Activated gamma-delta T cell treated with anti-CD3 and anti-CD28 coated beads, Interleukin-2, amount 50 U/mL, for 16 hours (primary cell): ENCODE measurements around the gene ATP9A.
A peak's percentile ranks its signal among the peaks of the same experiment; 100 is the strongest.
"Not testable (repeated sequence)": the region's sequence is repeated elsewhere in the genome, so short reads cannot be mapped to it uniquely, and the experiment has no call there.

ENCODE experiments used
- DNase-seq: peaks from one replicate; pipeline ENCODE4 v3.0.0-alpha.2; 2020; ENCODE audit warnings: low read depth

Gene ATP9A

DNA sequence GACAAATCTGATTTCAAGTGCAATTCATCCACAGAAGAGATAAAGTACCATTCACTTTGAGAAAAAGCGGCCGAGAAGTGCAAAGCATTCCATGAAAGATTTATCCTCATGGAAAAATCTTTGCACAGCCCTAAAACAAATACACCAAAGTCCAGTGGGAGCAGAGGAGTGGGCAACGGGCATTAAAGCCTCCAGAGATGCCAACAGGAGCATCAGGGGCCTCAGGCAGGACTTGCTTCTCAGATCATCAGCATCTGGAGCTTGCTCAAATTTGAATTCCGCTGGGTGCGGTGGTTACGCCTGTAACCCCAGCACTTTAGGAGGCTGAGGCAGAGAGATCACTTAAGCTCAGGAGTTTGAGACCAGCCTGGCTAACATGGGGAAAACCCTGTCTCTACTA, 115.0 kb downstream of the ATP9A start:
- DNase-seq, result no peak

DNA sequence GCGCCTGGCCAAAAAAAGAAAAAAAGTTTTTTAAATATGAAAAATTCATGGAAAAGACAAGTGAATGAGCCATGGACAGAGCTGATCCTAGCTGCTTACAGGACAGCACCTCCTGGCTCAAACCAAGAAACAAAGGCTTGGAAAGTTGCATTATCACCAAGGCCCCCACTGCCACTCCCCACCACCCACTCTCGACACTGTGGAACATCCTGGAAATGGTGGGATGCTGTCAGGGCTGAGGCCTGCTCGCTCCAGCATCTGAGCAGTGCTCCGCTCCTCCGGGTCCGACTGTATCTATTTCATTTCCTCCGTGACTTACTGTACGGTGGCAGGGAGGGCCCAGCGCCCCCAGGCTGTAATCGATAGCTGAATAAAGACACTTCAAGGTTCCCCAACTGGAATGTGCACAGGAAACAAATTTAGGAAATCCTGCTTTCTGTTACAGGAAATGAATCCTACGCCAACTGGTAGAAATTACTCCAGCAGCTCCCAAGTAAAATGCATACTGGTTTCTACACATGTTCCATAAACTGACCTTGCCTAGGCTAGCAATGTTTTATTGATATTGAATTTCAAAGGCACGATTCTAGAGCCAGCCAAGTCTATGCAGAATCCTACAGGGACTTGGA, 116.2 kb downstream of the ATP9A start:
- DNase-seq, result no peak

DNA sequence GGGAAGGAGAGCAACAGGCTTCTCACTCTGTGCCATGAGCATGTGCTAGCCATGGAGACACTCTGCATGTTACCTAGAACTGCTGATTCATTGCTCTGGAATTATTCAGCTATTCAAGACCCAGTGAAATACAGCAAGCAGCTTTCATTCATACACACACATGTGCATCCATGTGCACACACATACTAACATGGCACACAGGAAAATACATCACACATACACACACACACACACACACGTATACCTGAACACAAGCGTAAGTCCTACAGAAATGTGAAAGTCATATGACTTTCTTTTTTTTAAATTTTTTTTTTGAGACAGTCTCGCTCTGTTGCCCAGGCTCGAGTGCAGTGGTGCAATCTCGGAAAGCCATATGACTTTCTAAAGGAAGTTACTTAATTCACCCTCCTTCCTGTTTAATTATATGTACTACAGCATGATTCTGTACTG, 117.5 kb downstream of the ATP9A start:
- no peak for DNase-seq

DNA sequence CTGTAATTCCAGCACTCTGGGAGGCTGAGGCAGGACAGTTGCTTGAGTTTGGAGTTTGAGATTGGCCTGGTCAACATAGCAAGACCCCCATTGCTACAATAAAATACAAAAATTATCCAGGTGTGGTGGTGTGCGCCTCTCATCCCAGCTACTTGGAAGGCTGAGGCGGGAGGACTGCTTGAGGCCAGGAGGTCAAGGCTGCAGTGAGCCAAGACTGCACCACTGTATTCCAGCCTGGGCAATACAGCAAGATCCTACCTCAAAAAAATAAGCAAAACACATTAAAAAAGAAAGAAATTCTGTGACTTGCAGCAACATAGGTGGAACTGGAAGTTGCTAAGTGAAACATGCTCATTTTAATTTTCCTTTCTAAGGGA, 119.6 kb downstream of the ATP9A start:
- no peak for DNase-seq

DNA sequence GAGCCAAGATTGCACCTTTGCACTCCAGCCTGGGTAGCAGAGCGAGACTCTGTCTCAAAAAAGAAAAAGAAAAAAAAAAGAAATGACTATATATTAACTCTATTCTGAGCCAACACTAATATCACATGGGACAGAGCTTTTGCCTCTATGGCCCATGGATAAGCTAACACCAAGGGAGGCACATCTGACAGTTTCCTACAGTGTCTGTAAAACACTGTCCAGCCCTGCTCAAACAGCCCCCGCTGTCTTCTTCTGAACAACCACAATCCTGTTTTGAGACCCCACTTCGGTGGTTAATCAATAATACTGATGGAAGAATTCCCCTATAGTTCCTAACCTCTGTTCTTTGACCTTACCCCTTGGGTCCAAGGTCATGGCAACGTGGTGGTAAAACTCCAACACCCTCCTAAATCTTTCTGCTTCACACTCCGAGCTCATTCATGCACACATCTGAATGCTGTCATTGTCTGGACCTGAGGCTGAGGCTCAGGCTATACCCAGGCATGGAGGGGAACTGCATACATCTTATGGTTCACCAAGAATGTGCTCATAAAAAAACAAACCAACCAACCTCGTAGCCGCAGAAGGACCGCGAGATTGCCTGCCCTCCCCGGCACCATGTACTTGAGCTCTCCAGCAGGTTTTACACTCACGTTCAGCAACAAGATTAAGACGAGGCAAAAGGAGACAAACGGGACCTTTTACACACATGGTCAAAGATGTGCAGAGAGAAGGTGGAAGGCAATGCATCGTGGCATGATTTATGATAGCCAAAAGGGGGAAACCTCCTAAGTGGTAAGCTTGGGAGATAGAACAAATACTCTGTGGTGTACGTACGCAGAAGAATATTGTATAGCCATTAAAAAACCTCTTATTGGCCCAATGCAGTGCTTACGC, 120.3 kb downstream of the ATP9A start:
- DNase-seq, result no peak

DNA sequence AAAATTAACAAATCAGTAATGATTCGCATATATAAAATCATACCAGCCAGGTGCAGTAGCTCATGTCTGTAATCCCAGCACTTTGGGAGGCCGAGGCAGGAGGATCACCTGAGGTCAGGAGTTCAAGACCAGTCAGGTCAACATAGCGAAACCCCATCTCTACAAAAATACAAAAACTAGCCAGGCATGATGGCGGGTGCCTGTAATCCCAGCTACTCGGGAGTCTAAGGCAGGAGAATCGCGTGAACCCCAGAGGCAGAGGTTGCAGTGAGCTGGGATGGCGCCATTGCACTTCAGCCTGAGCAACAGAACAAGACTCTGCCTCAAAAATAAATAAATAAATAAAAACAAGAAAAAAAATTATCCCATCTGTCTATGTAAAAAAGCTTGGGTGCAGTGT, 124.4 kb downstream of the ATP9A start:
- not testable (repeated sequence) for DNase-seq

DNA sequence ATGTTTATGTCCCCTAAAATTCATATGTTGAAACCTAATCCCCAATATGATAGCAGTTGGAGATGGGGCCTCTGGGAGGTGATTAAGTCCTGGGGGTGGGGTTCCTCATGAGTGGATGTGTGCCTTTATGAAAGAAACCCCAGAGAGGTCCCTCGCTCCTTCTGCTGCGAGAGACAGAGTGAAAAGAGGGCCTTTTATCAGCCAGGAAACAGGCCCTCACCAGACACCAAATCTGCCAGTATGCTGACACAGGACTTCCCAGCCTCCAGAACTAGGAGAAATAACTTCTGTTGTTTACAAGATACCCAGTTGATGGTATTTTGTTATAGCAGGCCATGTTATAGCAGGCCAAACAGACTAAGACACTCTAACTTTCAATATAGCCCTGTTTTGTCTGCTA, 124.8 kb downstream of the ATP9A start:
- no peak for DNase-seq

DNA sequence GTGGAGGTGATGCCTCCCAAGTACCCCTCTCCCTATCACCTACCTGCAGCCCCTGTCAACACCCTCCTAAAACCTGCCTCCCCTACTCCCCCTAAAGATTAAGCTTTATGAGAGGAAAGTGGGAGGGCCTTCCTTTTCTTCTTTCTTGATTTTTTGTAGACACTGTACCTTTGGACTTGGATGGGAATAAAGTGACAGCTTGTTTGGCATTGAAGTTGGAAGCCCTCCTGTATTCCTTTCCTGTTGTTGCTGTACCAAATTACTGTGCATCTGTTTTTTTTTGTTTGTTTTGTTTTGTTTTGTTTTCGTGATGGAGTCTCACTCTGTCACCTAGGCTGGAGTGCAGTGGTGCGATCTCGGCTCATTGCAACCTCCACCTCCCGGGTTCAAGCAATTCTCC, 126.3 kb downstream of the ATP9A start:
- DNase-seq, result no peak

DNA sequence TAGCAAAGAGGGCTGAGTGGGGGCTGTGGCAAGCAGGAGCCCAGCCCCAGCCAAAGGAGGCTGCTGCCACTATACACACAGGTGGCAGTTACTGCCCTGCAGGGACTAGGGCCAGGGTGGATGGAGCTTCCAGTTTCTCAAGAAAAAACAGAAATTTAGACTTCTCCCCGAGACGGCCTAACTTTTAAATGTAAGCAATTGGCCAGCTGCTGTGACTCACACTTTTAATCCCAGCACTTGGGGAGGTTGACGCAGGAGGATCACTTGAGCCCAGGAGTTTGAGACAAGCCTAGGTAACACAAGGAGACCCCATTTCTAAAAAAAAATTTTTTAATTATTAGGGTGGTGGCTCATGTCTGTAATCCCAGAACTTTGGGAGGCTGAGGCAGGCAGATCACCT, 127.4 kb downstream of the ATP9A start:
- no peak for DNase-seq

DNA sequence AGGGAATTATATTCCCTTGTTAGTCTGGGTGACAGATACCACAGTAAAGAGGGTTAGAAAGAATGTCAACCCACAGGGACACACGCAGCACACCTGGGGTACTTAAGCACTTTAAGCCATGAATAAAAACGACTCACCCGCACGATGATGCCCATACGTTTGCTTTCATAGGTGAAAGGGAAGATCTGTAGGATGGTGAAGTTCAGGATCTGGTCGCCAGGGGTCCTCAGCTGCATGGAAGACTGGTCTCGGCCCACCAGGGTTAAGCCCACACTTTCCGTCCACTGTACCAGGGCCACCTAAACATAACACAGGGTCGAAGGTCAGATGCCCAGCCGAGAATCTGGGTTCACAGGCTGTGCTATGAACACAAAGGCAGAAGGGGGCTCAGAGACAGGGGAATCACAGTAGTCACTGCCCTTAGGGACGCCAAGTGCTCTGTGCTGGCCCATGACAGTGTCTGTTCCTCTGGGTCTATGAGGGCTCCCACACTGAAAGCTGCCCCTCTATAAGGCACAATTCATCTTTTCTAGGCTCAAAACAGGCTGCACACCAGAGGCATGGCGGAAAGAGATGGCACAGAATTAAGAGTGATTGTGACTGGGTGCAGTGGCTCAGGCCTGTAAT, 128.9 kb downstream of the ATP9A start:
- peak; percentile 60 for DNase-seq

DNA sequence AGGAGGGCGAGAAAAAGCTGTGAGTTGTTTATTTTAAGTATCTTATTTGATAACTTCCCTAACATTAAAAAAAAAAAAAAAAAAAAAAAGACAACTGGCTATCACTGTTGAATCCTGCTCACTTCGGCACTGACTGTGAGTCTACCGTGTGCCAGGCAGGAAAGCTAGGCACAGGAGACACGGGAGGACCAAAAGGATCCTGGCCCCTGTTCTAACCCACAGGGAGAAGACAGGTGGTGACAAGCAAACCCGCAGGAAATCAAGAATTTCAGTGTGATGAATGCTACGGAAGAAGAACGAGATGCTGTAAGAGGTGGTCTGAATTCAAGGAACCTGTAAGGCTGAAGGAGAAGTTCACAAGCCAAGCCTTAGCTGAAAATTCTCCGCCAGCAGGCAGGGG, 130.9 kb downstream of the ATP9A start:
- no peak for DNase-seq

DNA sequence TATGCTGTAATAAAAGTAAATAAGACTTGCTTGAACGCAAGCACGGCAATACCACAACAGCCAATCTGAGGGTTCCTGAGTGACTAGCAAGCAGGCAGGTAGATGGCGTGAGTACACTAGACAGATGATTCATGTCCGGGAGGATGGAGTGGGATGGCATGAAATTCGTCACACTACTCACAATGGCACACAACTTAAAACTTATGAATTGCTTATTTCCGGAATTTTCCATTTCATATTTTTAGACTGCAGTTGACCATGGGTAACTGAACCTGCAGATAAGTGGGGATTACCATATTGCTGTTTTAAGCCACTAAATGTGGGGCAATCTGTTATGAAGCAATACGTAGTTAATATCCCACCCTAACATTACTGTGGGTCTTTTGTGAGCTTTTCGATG, 132.1 kb downstream of the ATP9A start:
- no peak for DNase-seq

DNA sequence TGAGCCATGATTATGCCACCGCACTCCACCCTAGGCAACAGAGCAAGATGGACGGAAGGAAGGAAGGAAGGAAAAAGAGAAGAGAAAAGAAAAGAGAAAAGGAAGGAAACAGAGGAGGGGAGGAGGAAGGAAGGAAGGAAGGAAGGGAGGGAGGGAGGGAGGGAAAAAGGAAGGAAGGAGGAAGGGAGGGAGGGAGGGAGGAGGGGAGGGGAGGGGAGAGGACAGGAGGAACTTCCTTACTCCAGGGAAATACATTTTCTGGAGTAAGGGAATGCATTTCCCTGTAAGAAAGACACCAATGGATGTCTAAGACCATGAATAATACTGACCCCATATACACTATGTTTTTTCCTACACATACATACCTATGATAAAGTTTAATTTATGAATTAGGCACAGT, 132.5 kb downstream of the ATP9A start:
- DNase-seq, result no peak

DNA sequence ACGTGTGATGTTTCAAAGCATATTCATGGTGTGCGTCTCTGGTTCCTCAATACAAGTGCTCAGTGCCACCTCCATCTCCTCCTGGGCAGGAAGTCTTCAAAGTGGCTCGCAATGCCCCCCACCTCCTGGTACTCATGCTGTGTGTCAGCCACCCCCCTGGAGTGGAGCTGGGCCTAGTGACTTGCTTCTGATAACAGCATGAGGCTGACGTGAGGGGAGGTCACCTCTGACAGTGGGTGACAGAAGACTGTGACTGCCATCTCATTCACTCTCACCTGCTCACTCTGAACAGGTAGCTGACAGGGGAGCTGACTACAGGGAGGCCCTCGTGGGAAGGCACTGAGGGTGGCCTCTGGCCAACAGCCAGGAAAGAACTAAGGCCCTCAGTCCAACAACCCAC, 133.3 kb downstream of the ATP9A start:
- DNase-seq, result no peak

DNA sequence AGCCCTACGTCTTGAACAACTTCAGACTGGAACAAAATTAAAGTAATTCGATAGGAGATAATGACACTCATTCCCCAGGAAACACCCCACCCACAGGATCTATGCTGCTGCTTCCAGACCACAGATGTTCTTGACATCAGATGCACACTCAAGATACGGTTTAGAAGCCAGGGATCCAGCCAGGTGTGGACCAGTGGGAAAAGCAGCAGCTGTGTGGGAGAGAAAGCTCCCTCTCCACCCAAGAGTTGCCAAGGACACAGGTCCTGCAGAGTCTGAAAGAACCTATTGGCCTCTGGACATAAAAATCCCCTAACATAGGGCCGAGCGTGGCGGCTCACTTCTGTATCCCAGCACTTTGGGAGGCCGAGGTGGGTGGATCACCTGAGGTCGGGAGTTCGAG, 133.9 kb downstream of the ATP9A start:
- no peak for DNase-seq

DNA sequence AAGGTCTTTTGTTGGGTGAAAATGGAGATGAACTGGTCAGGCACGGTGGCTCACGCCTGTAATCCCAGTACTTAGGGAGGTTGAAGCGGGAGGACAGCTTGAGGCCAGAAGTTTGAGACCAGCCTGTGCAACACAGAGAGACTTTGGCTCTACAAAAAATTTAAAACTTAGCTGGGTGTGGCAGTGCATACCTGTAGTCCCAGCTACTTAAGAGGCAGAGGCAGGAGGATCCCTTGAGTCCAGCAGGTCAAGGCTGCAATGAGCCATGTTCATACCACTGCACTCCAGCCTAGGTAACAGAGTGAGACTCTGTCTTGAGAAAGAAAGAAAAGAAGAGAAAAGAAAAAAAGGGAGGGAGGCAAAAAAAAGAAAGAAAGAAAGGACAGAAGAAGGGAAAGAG, 134.8 kb downstream of the ATP9A start:
- DNase-seq, result no peak

DNA sequence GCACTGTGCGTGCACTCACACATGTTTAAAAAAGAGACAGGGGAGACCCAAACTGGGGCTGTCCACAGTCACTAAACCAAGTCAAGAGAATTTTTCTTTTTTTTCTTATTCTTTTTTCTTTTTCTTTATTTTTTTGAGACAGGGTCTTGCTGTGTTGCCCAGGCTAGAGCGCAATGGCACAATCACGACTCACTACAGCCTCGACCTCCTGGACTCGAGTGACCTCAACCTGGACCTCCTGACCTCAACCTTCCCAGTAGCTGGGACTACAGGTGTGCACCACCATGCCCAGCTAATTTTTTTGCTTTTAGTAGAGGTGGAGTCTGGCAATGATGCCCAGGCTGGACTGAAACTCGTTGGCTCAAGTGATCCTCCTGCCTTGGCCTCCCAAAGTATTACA, 136.2 kb downstream of the ATP9A start:
- no peak for DNase-seq

DNA sequence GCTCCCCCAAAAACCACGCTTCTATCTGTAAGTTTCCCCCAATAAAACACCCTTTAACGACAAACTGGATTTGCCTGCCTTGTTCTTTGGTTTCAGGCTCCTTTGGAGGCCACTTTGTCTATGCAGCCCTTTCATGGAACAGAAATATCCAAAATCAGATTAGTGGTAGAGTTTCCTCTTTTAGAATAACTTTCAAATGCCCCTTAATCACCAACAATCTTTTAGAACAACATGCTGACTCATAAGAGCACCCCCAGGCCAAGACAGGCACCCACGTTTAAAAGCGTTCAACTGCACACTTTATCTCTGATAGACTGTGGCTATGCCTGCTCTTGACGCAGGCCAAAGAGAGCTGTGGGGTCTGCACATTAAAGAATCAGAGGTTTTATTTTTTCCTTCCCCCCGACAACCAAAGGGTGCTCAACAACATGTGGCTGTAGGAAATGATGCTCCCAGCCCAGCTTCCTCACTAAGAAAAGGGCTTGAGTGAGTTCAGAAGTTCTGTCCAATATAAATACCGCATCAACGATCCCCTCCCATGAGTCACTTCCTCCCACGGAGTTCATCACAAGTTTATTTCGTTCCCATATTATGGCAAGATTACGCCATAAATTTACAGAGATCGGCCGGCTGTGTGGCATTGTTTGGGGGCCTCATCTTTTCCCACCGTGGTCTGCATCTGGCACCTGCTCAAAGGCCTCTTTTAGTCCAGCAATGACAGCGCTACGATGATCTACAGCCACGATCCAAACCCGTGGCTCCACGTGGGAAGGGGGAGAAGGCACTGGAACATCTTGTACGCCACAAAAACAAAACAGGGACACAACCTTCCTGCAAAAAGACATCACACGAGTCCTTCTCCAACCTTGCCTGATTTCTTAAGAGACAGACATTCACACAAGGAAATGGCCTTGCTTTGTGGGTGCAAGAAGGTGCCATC, 136.9 kb downstream of the ATP9A start:
- DNase-seq, result no peak

DNA sequence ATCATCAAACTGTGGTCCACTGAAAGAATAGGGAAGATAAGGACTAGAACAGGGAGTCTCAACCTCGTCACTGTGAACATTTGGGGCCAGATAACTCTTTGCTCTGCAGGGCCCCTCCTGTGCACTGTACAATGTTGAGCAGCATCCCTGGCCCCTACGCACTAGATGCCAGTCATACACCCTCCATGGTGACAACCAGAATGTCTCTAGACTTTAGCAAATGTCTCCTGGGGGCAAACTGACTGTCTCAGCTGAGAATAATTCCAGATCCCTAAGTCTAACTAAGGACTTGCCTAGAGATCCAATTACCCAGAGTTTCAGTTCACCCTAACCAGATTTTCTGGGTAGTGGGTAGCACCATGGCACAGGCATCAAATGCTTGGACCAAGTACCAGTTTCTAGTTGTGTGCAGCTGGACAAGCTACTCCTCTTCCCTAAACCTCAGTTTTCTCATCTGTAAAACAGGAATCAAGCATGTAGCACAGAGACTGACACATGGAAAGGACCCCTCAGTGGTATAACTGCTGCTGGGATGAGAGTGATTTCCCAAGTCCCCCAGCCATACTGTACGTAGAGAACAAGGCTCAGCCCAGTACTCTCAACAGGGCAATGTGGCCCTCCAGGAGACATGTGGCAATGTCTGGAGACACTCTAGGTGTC, 138.7 kb downstream of the ATP9A start:
- no peak for DNase-seq

DNA sequence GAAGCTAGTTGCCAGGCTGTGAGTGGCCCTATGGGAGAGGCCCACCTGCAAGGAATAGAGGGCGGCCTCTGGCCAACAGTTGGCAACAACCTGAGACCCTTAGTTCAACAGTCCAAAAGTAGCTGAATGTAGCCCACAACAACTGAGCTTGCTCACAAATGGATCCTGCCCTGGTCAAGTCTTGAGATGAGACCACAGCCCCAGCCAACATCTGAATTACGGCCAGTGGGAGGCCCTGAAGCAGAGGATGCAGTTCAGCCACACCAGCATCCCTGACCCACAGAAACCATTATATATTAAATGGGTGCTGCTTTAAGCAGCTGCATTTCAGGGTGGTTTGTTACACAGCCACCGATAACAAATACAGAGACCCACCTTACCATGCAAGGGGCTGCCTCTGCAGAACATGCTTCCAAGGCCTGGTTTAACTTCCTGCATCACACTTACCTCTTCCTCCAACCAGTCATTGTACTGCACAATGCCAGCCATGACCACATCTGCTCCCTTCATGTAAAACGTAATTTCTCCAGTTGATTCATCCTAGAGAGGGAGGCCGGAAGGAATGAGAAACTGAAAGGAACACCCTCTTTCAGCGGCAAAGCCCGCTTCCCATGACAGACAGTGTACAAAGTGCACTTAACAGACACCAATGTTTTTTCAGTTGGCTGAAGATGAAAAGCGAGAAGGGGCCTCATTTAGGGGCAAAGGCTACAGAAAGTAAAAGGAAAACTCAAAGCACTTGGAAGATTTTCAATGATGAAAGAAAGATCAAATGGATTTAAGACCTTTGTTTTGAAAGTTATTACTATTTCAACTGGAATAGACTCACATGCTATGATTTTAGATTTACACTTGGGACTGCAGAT, 139.4 kb downstream of the ATP9A start:
- DNase-seq, result no peak

DNA sequence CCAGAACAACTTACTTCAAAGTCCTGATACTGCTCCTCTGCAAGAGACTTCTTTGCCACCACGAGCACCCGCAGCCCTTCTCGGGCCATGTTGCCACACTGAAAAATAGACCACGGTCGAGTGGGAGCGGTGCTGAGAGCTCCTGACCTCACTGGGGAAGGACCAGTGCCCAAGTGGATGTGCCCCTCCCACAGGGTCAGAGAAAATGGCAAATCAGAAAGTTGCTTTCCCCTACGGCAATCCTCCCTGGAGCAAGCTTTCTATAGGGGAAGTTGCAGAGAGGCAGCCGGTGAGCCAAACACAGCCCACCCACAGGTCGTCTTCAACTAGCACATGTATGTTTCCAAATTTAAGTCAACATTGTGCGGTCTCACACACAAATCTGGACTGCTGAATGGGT, 140.6 kb downstream of the ATP9A start:
- no peak for DNase-seq
